HFFc6 (cell line): ENCODE data around the gene IQGAP2. TPM values are rescaled to one million over a fixed set of nuclear protein-coding genes. Genes with fewer than 3 reads are reported as not detected.
"Not testable (repeated sequence)": the region's sequence is repeated elsewhere in the genome, so short reads cannot be mapped to it uniquely, and the experiment has no call there.

Source experiments
- DNase-seq: peaks from one replicate; pipeline ENCODE4 v3.0.0-alpha.2; 2018
- H3K27ac Mint-ChIP-seq: 2 replicates; pipeline ENCODE4 v1.8.0; 2020; ENCODE audit warnings: mild to moderate bottlenecking, mixed read lengths
- H3K27me3 Mint-ChIP-seq: 2 replicates; pipeline ENCODE4 v1.8.0; 2021; ENCODE audit warnings: mild to moderate bottlenecking, moderate library complexity, mixed read lengths; ENCODE audit not compliant: insufficient read depth
- H3K36me3 Mint-ChIP-seq: 2 replicates; pipeline ENCODE4 v1.8.0; 2021; ENCODE audit warnings: low read depth, mixed read lengths
- H3K4me1 Mint-ChIP-seq: 2 replicates; pipeline ENCODE4 v1.8.0; 2020; ENCODE audit warnings: low read depth, mixed read lengths
- H3K4me3 Mint-ChIP-seq: 2 replicates; pipeline ENCODE4 v1.8.0; 2020; ENCODE audit warnings: mild to moderate bottlenecking, moderate library complexity, mixed read lengths
- H3K9me3 Mint-ChIP-seq: 2 replicates; pipeline ENCODE4 v1.8.0; 2020; ENCODE audit warnings: mild to moderate bottlenecking, mixed read lengths
- total RNA-seq, 6 experiments: library from RNA; stranded (reverse); fragmentation: NEBNext Ultra II Directional; extraction: Animal tissue kit (Norgen Biotek cat#: 25700); gene quantifications; 2 replicates in 1 of 6; 3 replicates in 5 of 6; pipeline ENCODE4 v1.2.3, GENCODE V29; 2021
- TF ChIP-seq, protein P1 (sequence below): fragments of 200-600 bp; sonication (generic); IDR thresholded peaks from 2 replicates; pipeline ENCODE4 v1.5.0; 2021; ENCODE audit warnings: antibody characterized with exemption, mild to moderate bottlenecking

Gene IQGAP2
- total RNA-seq, 6 experiments from 2014 or later, result 0.09 to 0.47 (median 0.21) TPM; not detected in 1

DNA sequence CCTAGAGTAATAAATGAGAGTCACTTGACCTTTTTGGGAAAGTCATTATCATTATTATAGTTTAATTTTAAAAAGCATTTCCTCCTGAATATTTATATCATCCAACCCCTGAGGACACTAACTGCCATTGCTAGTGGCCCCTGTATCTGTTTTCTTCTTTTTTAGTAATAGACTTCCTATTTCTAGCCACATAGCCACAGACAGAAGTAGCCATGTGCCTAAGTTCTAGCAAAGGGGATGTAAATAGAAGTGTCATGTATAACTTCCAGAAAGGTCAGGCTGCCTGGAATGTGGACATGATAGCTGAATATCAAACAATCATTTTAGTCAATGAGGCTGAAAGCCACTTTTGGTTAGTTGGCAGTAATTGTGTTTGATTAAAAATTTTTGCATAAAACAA is 37.5 kb upstream of the IQGAP2 start:
- DNase-seq, result no peak
- Mint-ChIP-seq H3K4me3 (no peak overlapping the region), H3K9me3 (no peaks in the 10 kb centered on the region), H3K36me3 (no peaks in the 10 kb centered on the region), H3K27me3 (peaks cover 28% of the 10 kb centered on the region), H3K4me1 (no peaks in the 10 kb centered on the region), H3K27ac (no peak overlapping the region)
- TF ChIP-seq, protein P1, sequence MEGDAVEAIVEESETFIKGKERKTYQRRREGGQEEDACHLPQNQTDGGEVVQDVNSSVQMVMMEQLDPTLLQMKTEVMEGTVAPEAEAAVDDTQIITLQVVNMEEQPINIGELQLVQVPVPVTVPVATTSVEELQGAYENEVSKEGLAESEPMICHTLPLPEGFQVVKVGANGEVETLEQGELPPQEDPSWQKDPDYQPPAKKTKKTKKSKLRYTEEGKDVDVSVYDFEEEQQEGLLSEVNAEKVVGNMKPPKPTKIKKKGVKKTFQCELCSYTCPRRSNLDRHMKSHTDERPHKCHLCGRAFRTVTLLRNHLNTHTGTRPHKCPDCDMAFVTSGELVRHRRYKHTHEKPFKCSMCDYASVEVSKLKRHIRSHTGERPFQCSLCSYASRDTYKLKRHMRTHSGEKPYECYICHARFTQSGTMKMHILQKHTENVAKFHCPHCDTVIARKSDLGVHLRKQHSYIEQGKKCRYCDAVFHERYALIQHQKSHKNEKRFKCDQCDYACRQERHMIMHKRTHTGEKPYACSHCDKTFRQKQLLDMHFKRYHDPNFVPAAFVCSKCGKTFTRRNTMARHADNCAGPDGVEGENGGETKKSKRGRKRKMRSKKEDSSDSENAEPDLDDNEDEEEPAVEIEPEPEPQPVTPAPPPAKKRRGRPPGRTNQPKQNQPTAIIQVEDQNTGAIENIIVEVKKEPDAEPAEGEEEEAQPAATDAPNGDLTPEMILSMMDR, result no peak

DNA sequence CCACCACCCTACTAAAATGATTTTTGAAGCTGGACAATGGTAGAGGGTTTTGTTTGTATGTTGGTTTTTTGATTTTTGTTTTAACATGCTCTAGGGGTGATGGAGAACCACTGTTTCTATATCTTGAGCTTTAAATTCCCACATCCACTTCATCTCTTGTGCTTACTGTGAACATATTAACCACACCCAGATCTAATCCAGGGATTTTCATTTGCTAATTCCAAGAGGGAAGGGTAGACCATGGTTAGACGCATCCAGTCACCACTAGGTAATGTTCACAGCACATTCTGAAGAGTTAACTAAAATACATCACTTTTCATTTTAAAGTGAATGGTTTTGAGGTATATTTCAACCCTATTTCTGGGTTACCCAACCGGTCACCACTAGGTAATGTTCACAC is 36.5 kb upstream of the IQGAP2 start:
- no peak overlapping the region for H3K27ac Mint-ChIP-seq
- no peaks in the 10 kb centered on the region for H3K9me3 Mint-ChIP-seq
- H3K36me3 Mint-ChIP-seq, result no peaks in the 10 kb centered on the region
- no peak for DNase-seq
- H3K4me1 Mint-ChIP-seq, result peaks cover 2% of the 10 kb centered on the region; the same call in 1 of the 2 replicates
- peaks cover 24% of the 10 kb centered on the region for H3K27me3 Mint-ChIP-seq
- TF ChIP-seq, protein P1, result no peak
- H3K4me3 Mint-ChIP-seq, result no peak overlapping the region

DNA sequence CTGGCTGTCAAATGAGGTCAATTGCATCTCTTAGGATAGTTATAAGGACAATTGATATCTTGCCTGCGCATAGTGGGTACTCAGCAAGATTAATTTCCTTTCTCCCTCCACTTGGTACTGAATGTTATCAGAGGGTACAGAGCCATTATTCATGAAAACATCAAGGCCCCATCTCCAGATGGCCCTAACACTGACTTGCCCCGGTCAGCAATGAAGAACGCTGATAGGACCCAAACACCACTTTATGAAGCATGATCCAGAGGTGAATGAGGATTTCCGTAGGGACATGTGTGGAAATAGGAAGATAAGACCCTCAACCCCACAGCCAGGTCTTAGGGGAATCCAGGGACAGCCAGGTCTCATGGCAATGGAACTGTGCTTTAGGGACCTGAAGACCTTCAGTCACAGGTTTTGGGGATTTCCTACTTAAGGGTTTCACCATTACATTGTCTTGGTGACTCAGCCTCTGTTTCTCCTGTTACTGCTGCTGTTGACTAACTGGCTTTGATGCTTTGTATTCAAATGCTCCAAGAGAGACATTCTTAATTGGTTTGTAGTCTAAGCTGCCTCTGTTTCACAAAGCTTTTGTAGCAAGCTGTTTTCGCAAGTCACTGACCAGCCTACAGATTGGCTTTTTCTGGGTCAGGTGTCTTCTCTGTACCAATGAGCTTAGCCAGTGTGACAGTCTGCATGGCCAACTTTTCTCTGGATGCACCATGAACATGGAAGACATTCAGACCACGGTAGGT is 35.3 kb upstream of the IQGAP2 start:
- H3K4me1 Mint-ChIP-seq, result peaks cover 14% of the 10 kb centered on the region
- H3K4me3 Mint-ChIP-seq, result no peak overlapping the region
- DNase-seq, result peak; percentile 12

DNA sequence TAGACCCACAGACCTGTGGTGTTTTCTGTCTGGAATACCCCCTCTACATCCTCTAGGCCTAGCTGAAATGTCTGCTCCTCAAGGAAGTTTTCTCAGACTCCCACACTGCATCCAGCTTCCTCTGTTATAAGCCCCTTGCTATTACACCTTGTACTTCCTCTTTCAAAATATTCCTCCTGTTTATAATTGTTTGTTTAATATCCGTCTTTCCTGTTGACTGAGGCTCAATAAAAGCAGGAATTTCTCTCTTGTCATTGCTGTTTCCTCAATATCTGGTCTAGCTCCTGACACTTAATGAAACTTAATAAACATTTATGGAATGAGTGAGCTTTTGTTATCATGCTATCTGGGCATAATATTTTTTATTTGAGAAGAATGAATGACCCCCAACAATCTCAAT is 34.1 kb upstream of the IQGAP2 start:
- Mint-ChIP-seq H3K36me3 (no peaks in the 10 kb centered on the region), H3K9me3 (no peaks in the 10 kb centered on the region), H3K4me3 (no peak overlapping the region), H3K4me1 (peaks cover 19% of the 10 kb centered on the region), H3K27me3 (peaks cover 12% of the 10 kb centered on the region), H3K27ac (no peak overlapping the region)
- TF ChIP-seq, protein P1, result no peak
- DNase-seq, result no peak

More for the DNA sequence above, 35.3 kb upstream of the IQGAP2 start:
- TF ChIP-seq, protein P1, result no peak
- Mint-ChIP-seq H3K9me3 (no peaks in the 10 kb centered on the region), H3K36me3 (no peaks in the 10 kb centered on the region), H3K27me3 (peaks cover 18% of the 10 kb centered on the region), H3K27ac (no peak overlapping the region)

DNA sequence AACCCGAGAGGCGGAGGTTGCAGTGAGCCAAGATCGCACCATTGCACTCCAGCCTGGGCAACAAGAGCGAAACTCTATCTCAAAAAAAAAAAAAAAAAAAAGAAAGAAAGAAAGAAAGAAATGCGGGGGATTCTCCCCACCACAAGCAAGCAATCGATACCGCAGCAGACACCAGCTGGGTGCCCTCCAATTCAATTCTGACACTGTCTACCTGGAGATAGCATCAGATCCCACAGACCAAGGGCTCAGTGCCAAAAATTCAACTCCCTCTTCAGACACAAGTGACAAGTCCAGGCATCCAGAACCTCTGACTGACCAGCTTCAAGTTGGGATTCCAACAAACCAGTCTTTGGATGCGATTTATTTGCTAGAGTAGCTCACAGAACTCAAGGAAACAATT is 33.4 kb upstream of the IQGAP2 start:
- not testable (repeated sequence) for H3K36me3 Mint-ChIP-seq, H3K27ac Mint-ChIP-seq, DNase-seq, H3K4me3 Mint-ChIP-seq, H3K9me3 Mint-ChIP-seq
- peaks cover 12% of the 10 kb centered on the region for H3K27me3 Mint-ChIP-seq
- H3K4me1 Mint-ChIP-seq, result peaks cover 19% of the 10 kb centered on the region

DNA sequence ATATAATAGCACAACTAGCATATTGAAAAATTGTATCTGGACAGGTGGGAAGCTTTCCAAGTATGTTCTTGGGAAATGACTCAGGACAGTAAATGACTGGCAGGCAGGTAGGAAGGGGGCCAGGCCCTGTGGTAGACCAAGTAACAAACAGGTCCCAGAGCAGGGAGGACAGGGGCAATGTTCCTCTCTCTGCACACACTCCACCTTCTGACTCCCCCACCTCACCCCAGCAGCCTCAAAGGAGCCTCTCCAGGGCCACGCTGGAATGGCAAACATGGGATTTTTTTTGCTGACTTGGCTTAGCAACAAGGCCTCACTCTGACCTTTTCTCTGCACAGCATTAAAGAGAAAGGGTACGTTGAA is 31.1 kb upstream of the IQGAP2 start:
- H3K27me3 Mint-ChIP-seq, result peaks cover 15% of the 10 kb centered on the region; the same call in 1 of the 2 replicates

More for the DNA sequence above, 31.1 kb upstream of the IQGAP2 start:
- Mint-ChIP-seq H3K4me3 (no peak overlapping the region), H3K4me1 (peaks cover 28% of the 10 kb centered on the region), H3K36me3 (no peaks in the 10 kb centered on the region), H3K9me3 (no peaks in the 10 kb centered on the region), H3K27ac (no peak overlapping the region)
- no peak for DNase-seq
- TF ChIP-seq, protein P1, result no peak
